Measurements from ENCODE around the gene PAX5. TPM values are rescaled to one million over a fixed set of nuclear protein-coding genes. Genes with fewer than 3 reads are reported as not detected.

PAX5 gene
- total RNA-seq, 1 donor from 2014 or later: 0.06 TPM

DNA sequence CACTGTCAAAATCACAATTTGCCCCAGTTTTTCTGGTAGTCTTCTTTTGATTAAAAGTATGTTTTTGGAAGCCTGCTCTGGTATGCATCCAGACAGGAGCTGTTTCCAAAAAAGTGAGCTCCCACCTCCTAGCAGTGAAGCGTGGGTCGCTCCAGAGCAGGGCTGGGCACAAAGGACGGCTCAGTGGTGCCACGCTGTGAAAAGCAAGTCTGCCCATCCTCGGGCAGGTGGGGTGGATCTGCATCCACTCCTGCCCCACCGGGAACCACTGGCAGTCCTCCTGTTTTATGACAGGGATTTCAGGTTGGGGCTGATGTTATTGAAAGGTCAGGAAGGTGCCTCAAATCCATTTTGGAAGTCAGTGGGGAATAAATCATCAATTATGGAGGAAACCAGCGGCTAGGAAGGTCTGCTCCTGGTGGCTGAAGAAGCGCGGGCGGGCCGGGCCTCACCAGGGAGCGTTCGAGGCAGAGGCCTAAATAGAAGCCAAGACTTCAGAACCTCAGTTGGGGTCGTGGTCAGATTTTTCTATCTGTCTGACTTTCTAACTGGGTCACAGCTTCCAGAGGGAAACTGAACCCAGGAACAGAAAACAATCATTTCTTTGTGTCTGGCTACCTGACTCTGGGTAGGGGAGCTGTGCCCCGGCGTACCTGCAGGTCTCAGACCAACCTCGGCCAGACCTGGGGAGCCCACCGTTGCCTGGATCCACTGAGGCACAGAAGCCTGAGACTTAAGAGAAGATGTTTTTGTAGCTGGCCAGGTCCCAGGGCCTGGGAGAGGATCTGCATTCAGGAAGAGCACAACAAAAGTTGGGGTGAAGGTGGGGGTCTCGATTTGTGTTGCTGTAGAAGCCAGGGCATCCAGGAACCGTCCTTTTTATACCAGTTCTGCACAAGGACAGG, 168.1 kb downstream of the PAX5 start:
- DNase-seq (ENCODE audit: low spot score): no peak

DNA sequence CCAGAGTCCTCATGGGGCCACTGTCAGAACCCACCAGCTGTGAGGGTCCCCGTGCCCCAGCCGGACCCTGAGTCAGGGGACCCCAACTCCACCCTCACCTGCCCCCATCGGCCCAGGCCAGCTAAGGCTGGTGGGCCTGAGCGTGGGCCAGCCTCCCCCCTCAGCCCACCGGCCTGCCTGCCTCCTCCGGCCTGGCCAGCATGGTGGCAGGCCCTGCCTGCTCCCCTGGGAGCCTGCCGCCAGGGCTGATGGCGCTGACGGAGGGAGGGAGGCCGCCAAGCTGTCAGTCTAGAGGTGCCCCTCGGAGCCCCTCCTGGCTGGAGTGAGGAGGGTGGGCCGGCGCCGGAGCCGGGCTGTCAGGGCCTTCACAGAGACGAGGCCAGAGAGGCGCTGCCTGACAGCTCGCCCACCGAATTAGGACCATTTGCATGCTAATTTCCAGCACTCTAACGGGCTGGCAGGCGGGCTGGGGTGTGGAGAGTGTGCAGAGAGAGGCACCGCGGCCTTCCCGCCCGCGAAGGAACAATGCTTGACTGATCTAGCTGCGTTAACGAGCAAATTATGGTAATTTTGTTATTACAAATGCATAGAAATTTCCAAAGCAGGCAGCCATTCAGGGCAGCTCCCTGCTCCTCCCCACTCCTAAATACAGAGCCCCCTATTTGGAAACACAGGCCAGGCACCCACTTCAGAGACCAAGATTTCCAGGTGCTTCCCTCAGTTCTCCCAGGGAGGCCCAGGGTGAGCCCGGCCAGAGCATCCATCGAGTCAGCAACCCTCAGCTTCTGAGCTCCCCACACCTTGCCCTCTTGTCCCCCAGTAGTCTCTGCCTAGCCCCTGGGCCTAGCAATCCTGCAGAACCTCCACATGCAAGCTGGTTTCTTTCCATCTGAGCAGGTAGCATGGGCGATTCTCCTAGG, 169.3 kb downstream of the PAX5 start:
- no peak for DNase-seq (ENCODE audit: low spot score)

DNA sequence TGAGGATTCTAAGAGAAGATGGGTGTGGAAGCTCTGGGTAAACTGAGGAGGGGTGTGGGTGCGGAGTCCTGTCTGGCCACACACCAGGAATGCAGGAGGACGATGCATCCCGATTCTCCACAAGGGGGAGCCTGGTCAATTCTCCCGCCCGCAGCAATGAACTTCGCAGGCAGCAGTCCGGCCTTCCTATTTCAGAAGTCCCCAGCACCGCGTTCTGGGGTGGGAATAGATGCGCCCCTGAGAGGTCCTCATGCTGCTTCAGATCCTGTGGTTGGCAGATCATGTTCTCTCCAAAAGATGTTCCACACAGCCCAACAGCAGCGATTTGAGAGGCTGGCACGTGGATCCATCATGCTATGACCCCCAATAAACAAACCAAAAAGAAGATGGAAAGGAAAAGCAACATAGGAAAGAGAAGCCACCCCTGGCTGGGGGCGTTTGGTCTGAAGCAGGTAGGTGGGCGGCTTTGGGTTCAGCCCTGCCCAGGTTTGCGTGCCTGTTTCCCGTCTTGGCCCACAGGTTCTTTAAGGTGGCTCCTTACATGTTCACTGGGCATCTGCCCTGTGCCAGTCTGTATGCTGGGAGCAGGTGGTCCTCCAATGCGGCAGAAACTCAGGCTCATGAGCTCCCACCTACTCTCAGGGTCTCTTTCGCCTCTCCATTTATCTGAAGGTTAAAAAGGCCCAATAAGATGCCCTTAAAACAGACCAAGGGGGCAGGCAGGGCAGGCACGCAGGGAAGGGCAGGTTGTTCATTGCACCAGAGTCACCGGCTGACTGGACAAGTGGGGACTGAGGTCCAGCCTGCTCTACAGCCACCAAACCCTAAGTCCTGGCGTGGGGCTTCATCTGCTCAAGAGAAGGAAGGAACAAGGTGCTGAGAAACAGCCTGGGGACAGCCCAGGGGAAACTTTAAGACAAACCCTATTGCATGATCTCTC, 171.6 kb downstream of the PAX5 start:
- DNase-seq (ENCODE audit: low spot score): no peak

DNA sequence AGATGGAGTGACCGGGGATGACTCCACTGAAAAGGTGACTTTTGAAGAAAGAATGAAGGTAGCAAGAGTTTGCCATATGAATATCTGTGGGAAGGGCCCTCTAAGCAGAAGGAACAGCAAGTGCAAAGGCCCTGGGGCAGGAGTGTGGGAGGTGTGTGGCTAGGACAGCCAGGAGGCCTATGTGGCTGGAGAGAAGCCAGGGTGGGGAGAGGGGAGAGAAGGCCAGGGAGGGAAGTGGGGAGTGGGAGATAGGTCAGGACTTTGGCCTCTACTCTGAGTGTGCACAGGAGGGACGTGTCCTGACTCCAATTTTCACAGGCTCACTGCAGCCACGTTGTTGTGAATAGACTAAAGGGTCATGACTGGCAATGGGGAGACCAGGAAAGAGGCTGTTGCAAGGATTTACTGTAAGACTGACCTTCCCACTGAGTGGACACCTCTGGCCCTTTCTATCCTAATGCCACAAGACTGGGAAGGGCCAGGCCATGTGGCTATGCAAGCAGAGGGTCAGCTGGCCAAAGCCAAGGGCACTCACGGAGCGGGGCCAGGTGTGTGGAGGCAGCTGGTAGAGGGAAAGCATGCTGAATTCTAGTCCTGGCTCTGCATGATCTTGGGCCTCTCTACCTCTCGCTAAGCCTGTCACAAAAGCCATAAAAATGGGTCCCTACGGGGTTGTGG, 172.4 kb downstream of the PAX5 start:
- no peak for DNase-seq (ENCODE audit: low spot score)

DNA sequence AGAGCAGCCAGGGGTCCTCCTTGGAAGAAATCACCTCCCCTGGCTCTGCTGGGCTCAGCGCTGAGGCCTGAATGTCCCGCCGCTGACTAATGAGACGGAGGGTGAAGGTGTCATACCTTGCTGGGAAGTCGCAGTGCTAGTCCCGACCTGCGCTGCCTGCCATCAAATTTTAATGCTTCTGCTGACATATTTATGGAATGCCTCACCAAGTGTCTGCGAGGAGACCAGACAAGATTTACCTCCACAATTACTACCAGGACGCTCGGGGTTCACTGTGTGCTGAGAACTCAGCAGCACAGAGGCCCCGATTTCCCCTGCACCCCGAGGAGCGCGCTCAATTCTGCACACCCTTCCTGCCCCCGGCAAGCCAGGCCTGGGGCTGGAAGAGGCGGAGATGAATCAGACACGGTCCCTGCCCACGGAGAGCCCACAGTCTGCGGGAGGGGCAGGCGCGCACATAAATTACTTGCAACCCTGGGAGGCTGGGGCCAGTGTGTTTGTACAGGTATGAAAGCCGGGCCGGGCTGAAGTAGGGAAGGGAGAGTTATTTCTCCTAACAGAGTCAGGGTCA, 175.2 kb downstream of the PAX5 start:
- DNase-seq (ENCODE audit: low spot score): no peak

DNA sequence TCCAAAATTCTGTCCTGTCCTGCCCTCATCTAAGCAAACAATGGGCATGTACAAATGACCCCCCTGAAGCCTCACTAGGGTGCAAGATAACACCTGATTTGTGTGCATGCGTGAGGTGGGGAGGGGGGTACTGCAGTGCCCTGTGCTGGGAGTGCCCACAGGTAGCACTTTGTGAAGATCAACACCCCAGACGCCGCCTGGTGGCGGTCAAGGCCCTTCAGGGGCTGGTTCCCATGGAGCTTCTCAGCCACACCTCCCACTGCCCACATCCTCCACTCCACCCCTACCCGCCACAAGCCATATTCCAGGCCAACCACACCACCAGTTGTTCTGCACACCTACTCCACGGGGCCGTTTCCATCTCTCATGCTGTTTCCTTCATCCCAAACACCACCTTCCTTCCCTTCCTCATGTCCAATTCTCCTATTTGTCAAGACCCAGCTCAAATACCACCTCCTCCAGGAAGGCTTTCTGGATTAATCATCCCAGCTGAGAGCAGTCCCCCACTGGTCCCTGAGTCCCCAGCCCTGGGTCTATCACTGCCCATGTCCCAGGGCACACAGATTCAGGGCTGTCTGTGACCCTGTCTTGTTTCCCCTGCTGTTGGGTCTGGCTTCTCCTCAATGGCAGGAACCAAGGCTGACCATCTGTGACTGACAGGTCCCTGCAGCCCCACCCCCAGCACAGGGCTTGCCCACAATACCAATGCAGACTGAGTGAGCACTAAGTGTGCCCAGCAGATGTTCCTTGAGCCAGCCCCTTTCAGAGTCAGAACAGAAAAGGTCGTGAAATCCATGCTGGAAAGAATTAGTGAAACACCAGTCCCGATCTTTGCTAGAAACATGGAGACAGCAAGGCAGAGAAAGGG, 178.4 kb downstream of the PAX5 start:
- DNase-seq (ENCODE audit: low spot score): no peak

DNA sequence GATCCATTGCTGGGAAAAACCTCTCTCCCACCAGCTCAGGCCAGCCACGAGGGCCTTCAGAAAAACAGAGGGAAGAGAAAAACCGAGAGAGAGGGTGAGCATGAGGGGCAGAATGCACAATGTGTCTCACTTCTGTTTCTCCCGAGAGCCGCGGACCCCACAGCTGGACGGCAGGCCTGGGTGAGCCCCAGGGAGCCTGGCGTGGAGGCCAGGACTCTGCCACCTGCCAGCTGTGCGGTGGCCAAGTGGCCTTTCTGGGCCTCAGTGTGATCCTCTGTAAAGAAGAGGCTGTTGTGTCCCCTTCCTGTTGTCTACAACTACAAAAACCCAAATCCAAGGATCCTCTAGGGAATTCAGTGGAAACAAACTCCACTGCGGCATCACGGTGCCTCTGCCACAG, 179.3 kb downstream of the PAX5 start:
- DNase-seq (ENCODE audit: low spot score): no peak

DNA sequence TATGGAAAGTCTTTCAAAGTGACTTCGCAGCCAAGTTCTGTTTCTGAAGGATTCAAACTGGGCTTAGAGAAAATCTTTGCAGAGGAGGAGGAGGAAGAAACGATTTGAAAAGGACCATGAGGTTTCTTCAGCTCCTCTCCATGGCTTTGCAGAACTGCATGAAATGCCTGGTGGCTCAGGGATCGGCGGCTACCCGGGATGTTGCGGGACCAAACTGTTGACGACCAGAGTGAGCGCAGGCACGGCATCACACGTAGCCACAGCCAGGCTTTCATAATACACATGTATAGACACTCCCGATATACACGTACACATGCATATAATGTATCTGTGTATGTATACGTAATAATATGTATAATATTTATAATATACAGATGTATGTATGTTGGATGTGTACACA, 180.0 kb downstream of the PAX5 start:
- no peak for DNase-seq (ENCODE audit: low spot score)

DNA sequence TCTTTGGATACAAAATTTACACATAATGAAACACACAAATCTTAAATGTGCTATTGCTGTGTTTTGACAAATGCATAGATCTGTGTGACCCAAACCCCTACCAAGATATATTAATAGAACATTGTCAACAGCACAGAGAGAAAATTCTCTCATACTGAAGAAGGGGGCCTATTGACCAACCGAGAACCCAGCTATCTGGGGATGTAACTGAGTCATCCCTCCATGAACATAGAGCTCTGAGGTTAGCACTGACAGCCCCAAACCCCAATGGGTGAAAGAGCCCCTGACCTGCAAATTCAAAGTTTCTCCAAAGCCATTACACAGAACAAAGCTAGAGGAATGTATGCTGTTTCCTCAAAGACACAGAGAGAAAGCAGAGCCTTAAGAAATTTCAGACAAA, 180.8 kb downstream of the PAX5 start:
- DNase-seq (ENCODE audit: low spot score): no peak

DNA sequence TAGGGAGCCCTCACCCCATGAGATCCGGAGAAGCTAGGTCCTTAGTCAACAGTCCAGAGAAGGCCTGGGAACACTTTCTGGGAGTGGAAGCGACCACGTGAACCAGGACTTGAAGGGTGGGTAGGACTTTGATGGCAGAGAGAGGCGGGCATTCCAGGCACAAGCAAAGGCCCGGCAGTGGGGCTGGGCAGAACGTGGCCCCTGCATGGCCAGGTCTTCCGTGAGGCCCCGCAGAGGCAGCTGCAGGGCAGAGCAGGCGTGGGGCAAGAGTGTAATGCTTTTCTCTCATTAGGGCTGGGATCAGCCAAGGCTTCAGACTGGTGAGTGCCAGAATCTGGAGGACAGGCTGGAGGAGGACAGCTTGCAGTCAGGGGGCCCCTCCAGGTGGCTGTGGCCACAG, 184.1 kb downstream of the PAX5 start:
- DNase-seq (ENCODE audit: low spot score): no peak

DNA sequence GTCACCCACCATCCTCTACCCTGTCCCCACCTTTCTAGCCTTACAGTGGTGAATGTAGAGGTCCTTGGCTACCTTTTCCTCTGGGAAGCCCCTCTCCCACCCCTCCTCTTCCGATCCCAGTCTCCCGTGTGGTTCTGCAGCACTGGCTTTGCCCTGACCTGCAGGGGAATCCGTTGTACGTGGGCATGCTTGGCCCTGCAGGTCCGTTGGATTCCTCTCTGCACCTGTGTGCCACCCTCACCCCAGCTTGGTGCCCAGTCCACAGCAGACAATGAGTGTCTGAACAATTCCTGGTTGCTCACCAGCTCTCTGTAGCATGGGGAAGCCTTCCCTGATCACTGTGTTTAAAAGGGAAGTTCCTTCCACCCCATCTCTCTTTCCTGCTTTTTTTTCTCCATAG, 185.1 kb downstream of the PAX5 start:
- DNase-seq (ENCODE audit: low spot score): no peak

DNA sequence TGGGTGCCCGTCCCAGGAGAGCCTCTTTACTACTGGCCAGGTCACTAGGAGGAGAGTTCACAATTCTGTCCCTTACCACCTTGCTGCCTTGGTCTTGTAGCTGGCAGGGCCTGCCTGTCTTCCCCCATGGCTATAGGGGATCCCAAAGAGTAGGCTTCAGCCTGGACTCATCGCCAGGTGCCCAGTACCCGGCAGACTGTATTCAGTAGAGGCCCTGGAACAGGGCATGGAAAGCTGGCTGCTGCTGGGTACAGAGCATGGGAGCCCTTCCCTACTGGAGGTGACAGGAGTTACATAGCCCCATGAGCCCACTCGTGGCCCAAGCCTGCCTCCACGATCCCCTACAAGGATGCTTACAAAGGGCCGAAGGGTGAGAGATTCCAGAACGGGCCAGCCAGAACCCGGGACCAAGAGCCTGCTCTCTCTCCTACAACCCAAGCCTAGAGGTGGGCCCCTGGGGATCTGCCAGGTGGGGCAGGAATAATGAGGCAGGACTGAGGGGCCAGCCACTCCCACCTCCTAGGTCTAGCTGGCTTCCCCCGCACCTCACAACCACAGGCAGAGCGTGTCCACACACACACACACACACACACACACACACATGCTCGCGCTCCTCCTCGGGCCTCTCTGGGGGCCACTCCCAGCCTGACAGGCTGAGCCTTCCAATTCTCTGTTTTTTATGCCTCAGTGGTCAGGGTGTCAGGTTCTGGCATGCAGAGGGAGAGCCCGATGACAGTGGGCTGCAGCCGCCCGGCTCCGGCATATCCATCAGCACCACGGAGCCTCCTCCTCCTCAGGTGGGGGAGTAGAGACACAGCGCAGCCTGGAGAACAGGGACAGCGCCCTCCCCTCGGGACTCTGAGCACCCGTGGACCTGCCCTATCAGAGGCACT, 186.0 kb downstream of the PAX5 start:
- no peak for DNase-seq (ENCODE audit: low spot score)

DNA sequence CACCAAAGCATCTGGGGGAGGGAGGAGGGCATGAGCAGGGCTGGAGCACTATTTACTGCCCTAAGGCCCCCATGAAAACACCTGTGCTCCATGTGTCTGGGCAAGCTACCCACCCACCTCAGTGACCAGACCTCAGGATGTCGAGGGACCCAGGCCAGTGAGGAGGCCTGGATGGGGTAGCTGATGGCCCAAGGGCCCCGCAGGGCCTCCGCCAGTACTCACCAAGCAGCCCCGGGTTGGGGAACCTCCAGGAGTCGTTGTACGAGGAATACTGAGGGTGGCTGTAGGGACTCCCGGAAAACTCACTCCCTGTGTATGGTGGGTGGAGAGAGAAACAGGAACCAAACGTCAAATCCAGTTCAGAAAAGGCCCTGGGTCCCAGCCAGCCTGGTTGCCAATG, 187.4 kb downstream of the PAX5 start:
- no peak for DNase-seq (ENCODE audit: low spot score)

DNA sequence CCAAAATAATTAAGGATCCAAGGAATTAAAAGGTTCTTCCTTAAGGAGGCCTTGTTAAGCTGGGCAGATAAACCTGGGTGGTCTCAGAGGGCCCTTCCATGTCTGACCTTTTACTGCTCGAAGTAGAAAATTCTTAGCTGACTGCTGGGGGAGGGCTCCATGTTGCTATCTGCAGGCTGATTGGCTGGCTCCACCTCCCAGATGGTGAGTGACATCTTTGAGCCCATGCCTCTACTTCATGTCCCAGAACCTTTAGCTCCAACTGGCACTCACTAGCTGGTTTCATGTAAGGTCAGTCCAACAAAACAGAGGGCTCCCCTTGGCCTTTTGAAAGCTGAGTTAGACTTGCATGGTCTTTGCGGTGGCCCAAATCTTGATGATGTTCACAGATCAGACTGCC, 188.2 kb downstream of the PAX5 start:
- no peak for DNase-seq (ENCODE audit: low spot score)

DNA sequence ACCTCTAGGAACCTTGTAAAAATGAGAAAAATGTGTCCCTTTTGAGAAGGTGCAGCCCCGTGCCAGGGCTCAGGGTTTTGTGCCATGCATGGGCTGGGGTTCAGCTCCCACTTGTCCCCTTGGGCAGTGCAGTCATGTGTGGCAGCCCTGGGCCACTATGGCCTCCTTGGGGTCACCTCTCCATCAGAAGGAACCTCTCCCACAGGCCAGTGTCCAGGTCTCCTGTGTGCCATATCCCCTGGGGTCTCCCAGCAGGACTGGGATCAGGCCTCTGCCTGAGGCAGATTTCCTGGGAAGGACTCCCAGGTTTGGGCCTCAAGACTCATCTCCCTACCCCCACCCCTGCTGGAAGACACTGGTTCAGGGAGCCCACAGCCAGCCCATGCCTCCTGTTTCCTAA, 189.1 kb downstream of the PAX5 start:
- DNase-seq (ENCODE audit: low spot score): no peak

DNA sequence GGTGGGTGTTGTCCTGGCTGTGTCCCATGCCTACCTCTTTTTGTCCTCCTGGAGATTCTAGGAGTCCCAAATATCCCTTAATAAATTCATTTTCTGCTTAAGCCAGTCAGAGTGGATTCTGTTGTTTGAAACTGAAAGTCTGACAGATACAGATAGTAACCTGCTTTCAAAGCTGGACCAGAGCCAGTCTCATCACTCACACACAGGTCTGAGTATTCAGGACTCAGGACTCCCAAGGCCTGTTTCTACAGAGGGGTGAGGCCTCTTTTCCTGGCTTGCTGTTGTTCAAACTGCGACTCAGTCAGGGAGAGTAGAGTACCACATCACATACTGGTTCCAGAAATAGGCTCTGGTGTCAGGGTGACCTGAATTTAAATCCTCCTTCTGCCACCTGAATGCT, 190.1 kb downstream of the PAX5 start:
- DNase-seq (ENCODE audit: low spot score): no peak

DNA sequence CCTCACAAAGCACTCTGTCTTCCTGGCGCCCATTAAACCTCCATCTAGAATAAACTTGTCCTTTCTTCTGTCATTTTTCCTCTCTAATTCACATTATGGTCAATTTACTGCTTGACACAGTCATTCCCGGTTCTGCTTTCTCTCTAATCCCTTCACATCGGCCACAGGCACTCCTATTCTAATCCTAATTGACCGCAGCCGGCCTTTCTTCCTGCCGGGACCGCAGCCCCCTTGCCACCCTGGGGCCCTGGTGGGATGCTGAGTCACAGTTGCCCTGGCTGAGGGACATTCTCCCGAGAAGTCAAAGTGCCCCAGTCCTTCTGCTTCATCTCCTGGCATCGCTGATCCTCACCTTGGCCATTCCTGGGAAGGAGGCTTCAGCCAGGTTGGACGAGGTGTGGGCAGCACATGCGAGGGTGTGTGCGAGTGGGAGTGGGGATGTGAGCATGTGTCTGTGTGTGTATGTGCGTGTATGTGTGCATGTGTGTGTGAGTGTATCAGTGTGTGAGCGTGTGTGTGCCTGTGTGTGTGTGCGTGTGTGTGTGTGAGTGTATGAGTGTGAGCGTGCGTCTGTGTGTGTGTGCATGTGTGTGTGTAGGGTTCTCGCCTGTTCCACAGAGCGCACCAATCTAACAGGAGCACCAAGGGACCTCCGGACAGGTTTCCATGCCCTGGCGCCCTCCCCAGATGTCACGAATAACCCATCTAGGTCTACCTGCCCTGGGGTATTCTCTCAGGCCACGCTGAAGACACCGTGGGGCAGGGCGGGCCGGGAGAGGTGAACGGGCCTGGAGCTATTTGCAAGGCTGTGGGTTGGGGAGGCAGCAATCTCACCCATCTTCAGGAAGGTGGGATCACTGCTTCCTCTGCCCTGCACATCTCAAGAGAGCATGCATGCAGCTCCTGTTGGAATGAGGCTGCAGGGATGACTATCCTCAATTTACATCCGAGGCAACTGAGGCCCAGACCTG, 191.2 kb downstream of the PAX5 start:
- no peak for DNase-seq (ENCODE audit: low spot score)

Measured in mesenteric fat pad (tissue), 1 donor.